A549 (cell line): Measurements from ENCODE around the gene SMARCAL1. TPM values are rescaled to one million over a fixed set of nuclear protein-coding genes. Genes with fewer than 3 reads are reported as not detected.

ENCODE experiments used
- ATAC-seq, 2 experiments: fragments of 200-7000 bp in 1 of 2; fragments of >200 bp in 1 of 2; cut with Nextera tagmentation in 1 of 2; cut with Tn5 transposase in 1 of 2; 3 replicates each; pipeline versions ENCODE4 v1.8.0 to v1.9.1; 2018 to 2020; ENCODE audit warnings: mild to moderate bottlenecking in 1 of 2, moderate library complexity in 1 of 2
- CTCF ChIA-PET: fragments of 300-600 bp; sonication (Branson Sonifier 250); formaldehyde crosslinking; extraction: SDS; loops from one replicate; lab custom pipeline; 2021; ENCODE audit warnings: antibody characterized with exemption, inconsistent platforms; lab: Yijun Ruan, JAX
- POLR2A ChIA-PET: fragments of 350-600 bp; formaldehyde crosslinking; extraction: SDS; loops from one replicate; lab custom pipeline; 2021; ENCODE audit warnings: antibody characterized with exemption, inconsistent platforms; lab: Yijun Ruan, JAX
- DNase-seq, 2 experiments: peaks; one replicate each; pipeline versions ENCODE4 v3.0.0 to v3.0.0-alpha.2; 2011 to 2016; ENCODE audit warnings: low read depth in 1 of 2, low spot score in 1 of 2
- FAIRE-seq: peaks from 2 replicates; lab custom pipeline; 2011; peaks lifted over from hg19 to GRCh38; lab: Jason Lieb, UNC
- H3K27ac ChIP-seq, 2 experiments: fragments of >200 bp; sonication (Bioruptor Twin); formaldehyde crosslinking; 3 replicates each; pipeline ENCODE4 v1.5.1; 2016 to 2017
- H3K4me1 ChIP-seq: fragments of >200 bp; sonication (Bioruptor Twin); formaldehyde crosslinking; 3 replicates; pipeline ENCODE4 v1.6.1; 2016
- H3K4me2 ChIP-seq: fragments of >200 bp; sonication (Bioruptor Twin); formaldehyde crosslinking; 3 replicates; pipeline ENCODE4 v1.6.1; 2016
- H3K4me3 ChIP-seq: fragments of >200 bp; sonication (Bioruptor Twin); formaldehyde crosslinking; 3 replicates; pipeline ENCODE4 v1.5.1; 2016
- H3K9me3 ChIP-seq: fragments of >200 bp; sonication (Bioruptor Twin); formaldehyde crosslinking; 3 replicates; pipeline ENCODE4 v1.6.1; 2016
- BHLHE40 ChIP-seq: IDR thresholded peaks from 2 replicates; pipeline ENCODE4 v1.6.1; 2012; ENCODE audit warnings: low read depth, low read length, inconsistent platforms
- CHD4 ChIP-seq: fragments of 200-600 bp; sonication (generic); IDR thresholded peaks from 2 replicates; pipeline ENCODE4 v1.6.1; 2016; ENCODE audit warnings: antibody characterized with exemption, mild to moderate bottlenecking, borderline replicate concordance
- E2F6 ChIP-seq: IDR thresholded peaks from 2 replicates; pipeline ENCODE4 v1.6.1; 2012; ENCODE audit warnings: low read depth, borderline replicate concordance
- EHMT2 ChIP-seq: fragments of 200-600 bp; sonication (generic); IDR thresholded peaks from 2 replicates; pipeline ENCODE4 v1.6.1; 2016; ENCODE audit warnings: antibody characterized with exemption, low read depth, mild to moderate bottlenecking, moderate library complexity
- GATA3 ChIP-seq: IDR thresholded peaks from 2 replicates; pipeline ENCODE4 v1.6.1; 2012; ENCODE audit warnings: borderline replicate concordance
- HDAC2 ChIP-seq: fragments of 200-600 bp; sonication (generic); IDR thresholded peaks from 2 replicates; pipeline ENCODE4 v1.6.1; 2016
- HEYL ChIP-seq: fragments of 250-450 bp; sonication (Bioruptor Pico); IDR thresholded peaks from 2 replicates; pipeline ENCODE4 v1.8.0; 2021; ENCODE audit warnings: mild to moderate bottlenecking, moderate library complexity
- HOXB5 ChIP-seq: fragments of 250-450 bp; sonication (Bioruptor Pico); IDR thresholded peaks from 2 replicates; pipeline ENCODE4 v1.5.0; 2020; ENCODE audit warnings: mild to moderate bottlenecking, moderate library complexity
- KDM1A ChIP-seq: fragments of 200-600 bp; sonication (generic); IDR thresholded peaks from 2 replicates; pipeline ENCODE4 v1.6.1; 2016; ENCODE audit warnings: low read depth, mild to moderate bottlenecking
- KDM5A ChIP-seq: fragments of 200-600 bp; sonication (generic); IDR thresholded peaks from 2 replicates; pipeline ENCODE4 v1.6.1; 2016; ENCODE audit warnings: antibody characterized with exemption, mild to moderate bottlenecking
- MAX ChIP-seq: IDR thresholded peaks from 2 replicates; pipeline ENCODE4 v1.6.1; 2012
- RAD21 ChIP-seq, 2 experiments: fragments of >200 bp in 1 of 2; sonication (Bioruptor Twin) in 1 of 2; formaldehyde crosslinking in 1 of 2; IDR thresholded peaks in 1 of 2; conservative IDR thresholded peaks in 1 of 2; 2 replicates in 1 of 2; 3 replicates in 1 of 2; pipeline ENCODE4 v1.6.1; 2012 to 2018; ENCODE audit warnings: inconsistent platforms in 1 of 2
- RARB ChIP-seq: fragments of 250-450 bp; sonication (Bioruptor Pico); IDR thresholded peaks from 2 replicates; pipeline ENCODE4 v1.8.0; 2021; ENCODE audit warnings: mild to moderate bottlenecking, moderate library complexity
- RNF2 ChIP-seq: fragments of 200-600 bp; sonication (generic); IDR thresholded peaks from 2 replicates; pipeline ENCODE4 v1.6.1; 2016; ENCODE audit warnings: low read depth, mild to moderate bottlenecking, antibody characterized with exemption, moderate library complexity, borderline replicate concordance
- TFCP2L1 ChIP-seq: fragments of 250-450 bp; sonication (Bioruptor Pico); IDR thresholded peaks from 2 replicates; pipeline ENCODE4 v1.5.0; 2021; ENCODE audit warnings: mild to moderate bottlenecking
- TP53 ChIP-seq: fragments of 250-450 bp; sonication (Bioruptor Pico); IDR thresholded peaks from 2 replicates; pipeline ENCODE4 v1.5.0; 2021; ENCODE audit warnings: mild to moderate bottlenecking, moderate library complexity
- ZNF302 ChIP-seq: fragments of 250-450 bp; sonication (Bioruptor Pico); IDR thresholded peaks from 2 replicates; pipeline ENCODE4 v1.9.0; 2021; ENCODE audit warnings: inconsistent platforms, mild to moderate bottlenecking, moderate library complexity
- WGBS: methylation state at CpG from one replicate; pipeline ENCODE4 v1.1.6; 2017; ENCODE audit errors: missing lambda C conversion rate; 5-methylcytosine and 5-hydroxymethylcytosine counted together
- polyA plus RNA-seq, 4 experiments: library from polyadenylated mRNA; depleted of rRNA in 3 of 4; stranded (reverse); fragments of >200 nt; fragmentation: RNase III in 1 of 4; extraction: RNeasy Plus Mini Kit Qiagen cat#74134 plus additional on column Dnase treatment in 1 of 4; gene quantifications; 2 replicates in 3 of 4; 3 replicates in 1 of 4; pipeline ENCODE4 v1.2.3, GENCODE V29; 2011 to 2017
- TF ChIP-seq, protein P1 (sequence below): IDR thresholded peaks from 2 replicates; pipeline ENCODE4 v1.6.1; 2012
- TF ChIP-seq, protein P2 (sequence below): fragments of >200 bp; sonication (Bioruptor Twin); formaldehyde crosslinking; IDR thresholded peaks from 2 replicates; pipeline ENCODE4 v1.6.1; 2016
- TF ChIP-seq, protein P3 (sequence below): fragments of 200-600 bp; sonication (generic); IDR thresholded peaks from 2 replicates; pipeline ENCODE4 v1.6.1; 2016; ENCODE audit warnings: antibody characterized with exemption, mild to moderate bottlenecking, moderate library complexity

Gene SMARCAL1
- polyA plus RNA-seq, 2 of the 4 experiments (the other 2 are of a cell fraction), result 18.4 to 28.7 TPM

DNA sequence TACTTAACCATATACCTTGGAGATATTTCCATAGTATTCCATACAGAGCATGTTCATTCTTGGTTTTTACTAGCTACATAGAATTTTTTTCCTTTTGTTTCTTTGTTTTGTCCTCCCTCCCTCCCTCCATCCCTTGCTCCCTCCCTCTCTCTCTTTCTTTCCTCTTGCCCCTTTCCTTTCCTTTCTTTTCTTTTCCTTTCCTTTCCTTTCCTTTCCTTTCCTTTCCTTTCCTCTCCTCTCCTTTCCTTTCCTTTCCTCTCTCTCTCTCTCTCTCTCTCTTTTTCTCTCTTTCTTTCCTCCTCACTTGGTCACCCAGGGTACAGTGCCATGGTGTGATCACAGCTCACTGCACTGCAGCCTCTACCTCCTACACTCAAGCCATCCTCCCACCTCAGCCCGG, 114.7 kb downstream of the SMARCAL1 start (continued):
- TF ChIP-seq HEYL (no peak), ZNF302 (CRISPR knock-in tag) (no peak), KDM1A (no peak)

- ChIA-PET POLR2A (interaction anchor here (0.8 kb wide), 1 partner anchor 12 kb away, joined by 5 read pairs; no protein-coding TSS in a partner anchor), CTCF (interaction anchor here (0.8 to 13.2 kb wide), 3 partner anchors 9 to 137 kb away, joined by 3 to 402 read pairs (median 3); no protein-coding TSS in a partner anchor)
- FAIRE-seq, result no peak
- WGBS, result 80% methylated on average over 1 of the region's 1 CpG
- TF ChIP-seq BHLHE40 (no peak), CHD4 (no peak)
- H3K9me3 ChIP-seq, result no peaks in the 10 kb centered on the region
- H3K4me2 ChIP-seq, result no peak overlapping the region
- DNase-seq, result no peak
- no peak for ATAC-seq
- H3K4me3 ChIP-seq, result no peak overlapping the region
- H3K27ac ChIP-seq, result no peak overlapping the region
- no peaks in the 10 kb centered on the region for H3K4me1 ChIP-seq
Measured at GRCh38 chr2:216527600-216527999, 115.3 kb downstream of the SMARCAL1 start.

- no peak overlapping the region for H3K4me3 ChIP-seq
- H3K27ac ChIP-seq, result no peak overlapping the region
- H3K9me3 ChIP-seq, result no peaks in the 10 kb centered on the region
- ATAC-seq (no peak), DNase-seq (no peak), FAIRE-seq (no peak)
- no peak overlapping the region for H3K4me2 ChIP-seq
- POLR2A ChIA-PET, result no interaction called here
- H3K4me1 ChIP-seq, result 0 out of 3 replicates have a peak, but pooled peaks cover 5% of the 10 kb centered on the region
- 74% methylated on average over 2 of the region's 2 CpGs for WGBS
- TF ChIP-seq, protein P1, sequence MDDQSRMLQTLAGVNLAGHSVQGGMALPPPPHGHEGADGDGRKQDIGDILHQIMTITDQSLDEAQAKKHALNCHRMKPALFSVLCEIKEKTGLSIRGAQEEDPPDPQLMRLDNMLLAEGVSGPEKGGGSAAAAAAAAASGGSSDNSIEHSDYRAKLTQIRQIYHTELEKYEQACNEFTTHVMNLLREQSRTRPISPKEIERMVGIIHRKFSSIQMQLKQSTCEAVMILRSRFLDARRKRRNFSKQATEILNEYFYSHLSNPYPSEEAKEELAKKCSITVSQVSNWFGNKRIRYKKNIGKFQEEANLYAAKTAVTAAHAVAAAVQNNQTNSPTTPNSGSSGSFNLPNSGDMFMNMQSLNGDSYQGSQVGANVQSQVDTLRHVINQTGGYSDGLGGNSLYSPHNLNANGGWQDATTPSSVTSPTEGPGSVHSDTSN, result no peak
- TF ChIP-seq GATA3, result no peak
- TF ChIP-seq RARB (CRISPR knock-in tag), result no peak
- TF ChIP-seq HDAC2, result no peak
- TF ChIP-seq MAX, result no peak
- TF ChIP-seq RNF2, result no peak
- TF ChIP-seq, protein P2, sequence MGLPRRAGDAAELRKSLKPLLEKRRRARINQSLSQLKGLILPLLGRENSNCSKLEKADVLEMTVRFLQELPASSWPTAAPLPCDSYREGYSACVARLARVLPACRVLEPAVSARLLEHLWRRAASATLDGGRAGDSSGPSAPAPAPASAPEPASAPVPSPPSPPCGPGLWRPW, result no peak
- TF ChIP-seq EHMT2, result no peak
- no peak for TF ChIP-seq E2F6
- TF ChIP-seq, protein P3, sequence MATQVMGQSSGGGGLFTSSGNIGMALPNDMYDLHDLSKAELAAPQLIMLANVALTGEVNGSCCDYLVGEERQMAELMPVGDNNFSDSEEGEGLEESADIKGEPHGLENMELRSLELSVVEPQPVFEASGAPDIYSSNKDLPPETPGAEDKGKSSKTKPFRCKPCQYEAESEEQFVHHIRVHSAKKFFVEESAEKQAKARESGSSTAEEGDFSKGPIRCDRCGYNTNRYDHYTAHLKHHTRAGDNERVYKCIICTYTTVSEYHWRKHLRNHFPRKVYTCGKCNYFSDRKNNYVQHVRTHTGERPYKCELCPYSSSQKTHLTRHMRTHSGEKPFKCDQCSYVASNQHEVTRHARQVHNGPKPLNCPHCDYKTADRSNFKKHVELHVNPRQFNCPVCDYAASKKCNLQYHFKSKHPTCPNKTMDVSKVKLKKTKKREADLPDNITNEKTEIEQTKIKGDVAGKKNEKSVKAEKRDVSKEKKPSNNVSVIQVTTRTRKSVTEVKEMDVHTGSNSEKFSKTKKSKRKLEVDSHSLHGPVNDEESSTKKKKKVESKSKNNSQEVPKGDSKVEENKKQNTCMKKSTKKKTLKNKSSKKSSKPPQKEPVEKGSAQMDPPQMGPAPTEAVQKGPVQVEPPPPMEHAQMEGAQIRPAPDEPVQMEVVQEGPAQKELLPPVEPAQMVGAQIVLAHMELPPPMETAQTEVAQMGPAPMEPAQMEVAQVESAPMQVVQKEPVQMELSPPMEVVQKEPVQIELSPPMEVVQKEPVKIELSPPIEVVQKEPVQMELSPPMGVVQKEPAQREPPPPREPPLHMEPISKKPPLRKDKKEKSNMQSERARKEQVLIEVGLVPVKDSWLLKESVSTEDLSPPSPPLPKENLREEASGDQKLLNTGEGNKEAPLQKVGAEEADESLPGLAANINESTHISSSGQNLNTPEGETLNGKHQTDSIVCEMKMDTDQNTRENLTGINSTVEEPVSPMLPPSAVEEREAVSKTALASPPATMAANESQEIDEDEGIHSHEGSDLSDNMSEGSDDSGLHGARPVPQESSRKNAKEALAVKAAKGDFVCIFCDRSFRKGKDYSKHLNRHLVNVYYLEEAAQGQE, result no peak
- TF ChIP-seq TP53 (CRISPR knock-in tag), result no peak
- no peak for TF ChIP-seq HOXB5 (CRISPR knock-in tag)
- no peak for TF ChIP-seq RAD21 (conservative IDR thresholded peaks at IDR 0.05 in 1 of 2, IDR thresholded peaks at IDR 0.05 in 1 of 2)
- no peak for TF ChIP-seq TFCP2L1 (CRISPR knock-in tag)
- TF ChIP-seq KDM5A, result no peak
- CTCF ChIA-PET, result interaction anchor here (0.8 to 1.9 kb wide), 2 partner anchors 13 to 134 kb away, joined by 3 to 4 read pairs; no protein-coding TSS in a partner anchor
Measured at GRCh38 chr2:216532562-216532961, 120.3 kb downstream of the SMARCAL1 start.

Other genes starting within 250 kb of the SMARCAL1 start
- 1.7 TPM in 2 replicates for gene MARCHF4, start 40.0 kb upstream of the SMARCAL1 start, polyA plus RNA-seq (2011; rRNA removed)
- gene MARCHF4, start 40.0 kb upstream of the SMARCAL1 start, polyA plus RNA-seq (2017; fragmentation: RNase III; extraction: RNeasy Plus Mini Kit Qiagen cat#74134 plus additional on column Dnase treatment), result 6.3 to 10.1 TPM (median 9.1 TPM) in 3 replicates
- gene RPL37A, start 86.4 kb downstream of the SMARCAL1 start, polyA plus RNA-seq (2011; rRNA removed), result 4,046 and 4,130 TPM in 2 replicates
- gene RPL37A, start 86.4 kb downstream of the SMARCAL1 start, polyA plus RNA-seq (2017; fragmentation: RNase III; extraction: RNeasy Plus Mini Kit Qiagen cat#74134 plus additional on column Dnase treatment), result 4,215 to 4,381 TPM (median 4,330 TPM) in 3 replicates
- 34.9 and 36.1 TPM in 2 replicates for gene IGFBP2, start 220.9 kb downstream of the SMARCAL1 start, polyA plus RNA-seq (2011; rRNA removed)
- 21.1 to 27.0 TPM (median 26.1 TPM) in 3 replicates for gene IGFBP2, start 220.9 kb downstream of the SMARCAL1 start, polyA plus RNA-seq (2017; fragmentation: RNase III; extraction: RNeasy Plus Mini Kit Qiagen cat#74134 plus additional on column Dnase treatment)